SK-N-SH treated with all-trans-retinoic acid at 6 μM for 48 hours (cell line): Measurements from ENCODE around the gene DEFB113.

ENCODE experiments used
- CREB5 ChIP-seq: fragments of 250-450 bp; sonication (Bioruptor Pico); IDR thresholded peaks from 2 replicates; pipeline ENCODE4 v1.5.1; 2020; ENCODE audit warnings: low read depth, mild to moderate bottlenecking, moderate library complexity
- OSR1 ChIP-seq: fragments of 250-450 bp; sonication (Bioruptor Pico); IDR thresholded peaks from 2 replicates; pipeline ENCODE4 v1.8.0; 2022; ENCODE audit warnings: moderate library complexity, mild to moderate bottlenecking, inconsistent platforms
- RARB ChIP-seq: fragments of 250-450 bp; sonication (Bioruptor Pico); IDR thresholded peaks from 2 replicates; pipeline ENCODE4 v1.8.0; 2021; ENCODE audit warnings: mild to moderate bottlenecking, moderate library complexity
- ZFP3 ChIP-seq: fragments of 250-450 bp; sonication (Bioruptor Pico); IDR thresholded peaks from 2 replicates; pipeline ENCODE4 v1.5.0; 2020; ENCODE audit warnings: mild to moderate bottlenecking, moderate library complexity

- TF ChIP-seq RARB (CRISPR knock-in tag) = no peak
- no peak for TF ChIP-seq OSR1 (CRISPR knock-in tag)
- no peak for TF ChIP-seq ZFP3 (CRISPR knock-in tag)
- no peak for TF ChIP-seq CREB5 (CRISPR knock-in tag)
Measured at GRCh38 chr6:49955847-49956246, 13.6 kb downstream of the DEFB113 start.
